HG03520 (cell line): ENCODE results near the gene ASTN2.

ENCODE experiments used
- ATAC-seq: cut with Tn5 transposase; IDR thresholded peaks from one replicate; pipeline ENCODE4 v1.9.1; 2021; ENCODE audit warnings: mild to moderate bottlenecking, moderate library complexity; ENCODE audit not compliant: unreplicated experiment

The ASTN2 gene

DNA sequence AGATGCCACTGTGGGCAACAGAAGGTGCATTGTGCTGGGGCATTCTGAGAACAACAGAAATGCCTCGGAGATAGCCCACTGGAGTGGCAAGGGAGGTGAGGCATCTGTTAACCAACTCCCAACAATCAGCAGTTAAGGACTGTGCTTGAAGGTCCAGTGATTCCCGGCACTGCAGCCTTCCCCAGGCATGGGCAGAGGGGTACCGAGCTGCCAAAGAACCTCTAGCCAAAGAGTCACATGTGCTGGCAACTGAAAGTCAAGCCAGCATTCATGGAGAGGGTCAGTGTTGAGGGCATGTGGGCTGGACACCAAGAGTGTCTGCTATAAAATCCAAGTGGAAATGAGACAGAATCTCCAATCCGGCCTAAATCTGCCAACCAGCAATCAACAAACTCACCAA, 149.6 kb downstream of the ASTN2 start:
- ATAC-seq, result no peak

DNA sequence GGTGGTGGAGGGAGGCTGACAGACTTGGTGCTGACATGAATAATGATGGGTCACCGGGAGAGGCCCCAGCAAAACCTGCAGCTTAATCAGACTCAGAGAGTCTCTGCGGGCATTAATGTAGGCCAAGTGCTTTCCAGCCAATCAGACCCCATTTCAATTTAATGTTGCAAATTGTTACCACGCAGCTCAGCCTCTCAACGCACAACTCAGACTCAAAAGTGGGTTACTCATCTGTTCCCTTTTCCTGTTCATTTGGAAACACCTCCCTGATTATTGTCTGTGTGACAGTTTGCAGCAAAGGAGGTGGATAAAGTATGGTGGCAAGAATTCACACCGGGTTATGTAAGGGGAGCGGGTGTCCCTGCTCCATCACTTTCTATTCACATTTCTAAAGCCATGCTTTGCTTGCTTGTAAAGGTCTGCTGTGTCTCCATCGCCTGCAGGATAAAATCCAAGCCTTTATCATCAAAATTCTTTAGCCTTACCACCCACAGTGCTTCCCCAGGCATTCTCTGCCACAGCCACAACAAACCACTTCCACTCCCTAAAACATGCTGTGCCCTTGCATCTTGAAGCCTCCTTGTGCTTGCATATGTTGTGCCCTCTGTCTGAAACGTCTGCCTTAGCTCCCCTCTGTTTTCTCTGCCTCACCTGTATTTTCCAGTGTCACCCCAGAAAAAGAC, 156.5 kb downstream of the ASTN2 start:
- ATAC-seq, result no peak

DNA sequence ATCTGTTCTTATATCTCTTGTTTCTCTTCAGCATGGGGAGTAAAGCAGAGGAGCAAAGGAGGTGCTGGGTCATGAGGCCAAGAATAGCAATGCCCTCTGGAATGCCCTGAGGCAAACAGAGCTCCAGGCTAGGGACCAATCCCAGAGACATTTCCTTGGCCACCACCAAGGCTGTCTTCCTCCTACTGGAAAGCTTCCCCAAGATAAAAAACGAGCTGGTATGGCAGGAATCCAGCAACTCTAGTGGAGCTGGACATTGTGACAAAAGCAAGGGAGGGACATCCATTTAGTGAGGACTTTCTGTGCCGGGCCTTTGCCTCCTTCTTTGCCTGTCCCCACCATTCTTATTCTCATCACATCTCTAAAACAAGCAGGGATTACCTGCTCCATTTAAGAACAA, 161.6 kb downstream of the ASTN2 start:
- no peak for ATAC-seq

DNA sequence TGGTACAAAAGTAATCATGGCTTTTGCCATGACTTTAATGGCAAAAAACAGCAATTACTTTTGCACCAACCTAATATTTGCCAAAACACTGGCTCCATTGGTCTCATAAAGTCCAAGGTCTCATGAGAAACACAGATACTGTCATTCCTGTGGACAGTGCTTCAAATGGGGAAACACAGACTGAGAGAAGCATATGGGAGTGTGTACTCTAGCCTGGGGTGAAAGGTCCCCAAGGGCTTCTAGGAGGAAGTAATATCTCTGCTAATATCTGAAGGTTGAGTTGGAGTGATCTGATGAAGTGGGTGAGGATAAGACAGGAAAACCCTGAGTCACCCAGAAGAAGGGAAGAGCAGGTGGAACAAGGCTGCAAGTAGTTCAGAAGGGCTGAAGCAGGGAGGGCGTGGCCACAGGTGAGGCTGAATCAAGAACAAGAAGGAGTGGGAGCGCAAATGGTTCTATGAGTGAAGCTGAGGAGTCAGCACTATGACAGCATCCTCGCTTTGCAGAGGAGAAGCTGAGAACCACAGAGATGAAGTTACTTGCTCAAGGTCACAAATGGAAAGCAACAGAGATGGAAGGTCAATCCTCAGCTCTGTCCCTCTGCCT, 164.1 kb downstream of the ASTN2 start:
- no peak for ATAC-seq

DNA sequence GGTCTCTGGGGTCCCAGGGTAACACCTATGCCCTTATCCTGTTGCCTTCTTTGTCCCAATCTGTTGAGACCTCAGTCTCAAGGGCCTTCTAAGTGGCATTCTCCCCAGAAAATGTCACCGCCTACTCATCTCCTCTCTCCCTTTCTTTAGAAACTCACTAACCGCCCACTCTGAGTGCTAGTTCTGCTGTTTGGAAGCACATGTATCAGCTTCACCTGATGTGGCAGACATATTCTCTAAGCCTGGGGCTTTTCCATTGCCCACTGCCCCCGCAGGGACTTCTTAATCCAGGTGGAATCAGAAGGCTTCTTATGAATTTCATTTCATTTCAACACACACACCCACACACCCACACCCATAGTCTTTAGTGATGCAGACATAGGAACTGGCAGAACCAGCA, 165.1 kb downstream of the ASTN2 start:
- ATAC-seq, result no peak

DNA sequence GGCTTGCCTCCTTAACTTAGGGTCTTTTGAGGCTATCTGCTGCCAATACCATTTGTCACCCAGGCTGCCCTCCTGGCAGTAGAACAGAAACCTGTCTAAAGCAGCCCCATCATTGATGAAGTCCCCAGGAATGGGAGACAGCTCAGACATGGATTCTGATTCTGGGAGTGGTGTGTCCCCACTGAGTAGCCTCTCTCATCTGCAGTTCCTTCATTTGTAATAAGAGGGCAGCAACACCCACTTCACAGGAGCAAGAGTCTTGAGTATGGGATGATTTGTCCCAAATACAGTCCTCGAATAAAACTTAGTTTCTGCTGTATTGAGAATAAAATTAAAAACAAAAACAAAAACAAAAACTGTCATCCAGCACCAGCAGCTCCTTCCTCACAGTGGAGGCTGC, 167.6 kb downstream of the ASTN2 start:
- no peak for ATAC-seq

DNA sequence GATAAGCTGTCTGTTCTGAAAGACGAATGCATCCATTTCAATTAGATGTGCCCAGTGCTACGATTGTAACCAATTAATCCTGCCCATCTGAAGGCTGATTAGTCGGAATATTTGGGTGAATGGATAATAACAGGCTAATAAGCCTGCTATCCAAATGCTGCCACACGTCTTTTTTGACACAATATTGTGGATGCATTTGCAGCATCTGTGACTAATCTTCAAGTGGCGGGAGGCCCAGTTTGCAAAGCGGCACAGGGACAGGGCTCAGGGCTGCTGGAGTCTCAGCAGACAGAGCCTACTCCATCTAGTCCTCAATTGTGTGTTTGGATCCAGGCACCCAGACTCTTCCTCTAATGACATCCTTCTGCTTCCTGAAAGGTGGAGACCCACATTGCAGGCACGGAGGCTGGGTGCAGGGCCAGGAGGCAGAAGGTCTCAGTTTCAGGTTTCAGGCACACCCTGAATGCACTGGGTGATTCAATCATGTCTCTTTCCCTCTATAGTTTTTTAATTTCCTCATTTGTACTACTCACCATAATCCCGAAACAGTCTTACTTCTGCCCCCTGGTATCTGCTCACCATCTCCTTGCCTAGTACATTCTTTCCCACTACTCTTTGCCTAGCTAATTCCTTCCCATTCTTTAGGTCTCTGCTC, 169.6 kb downstream of the ASTN2 start:
- no peak for ATAC-seq

DNA sequence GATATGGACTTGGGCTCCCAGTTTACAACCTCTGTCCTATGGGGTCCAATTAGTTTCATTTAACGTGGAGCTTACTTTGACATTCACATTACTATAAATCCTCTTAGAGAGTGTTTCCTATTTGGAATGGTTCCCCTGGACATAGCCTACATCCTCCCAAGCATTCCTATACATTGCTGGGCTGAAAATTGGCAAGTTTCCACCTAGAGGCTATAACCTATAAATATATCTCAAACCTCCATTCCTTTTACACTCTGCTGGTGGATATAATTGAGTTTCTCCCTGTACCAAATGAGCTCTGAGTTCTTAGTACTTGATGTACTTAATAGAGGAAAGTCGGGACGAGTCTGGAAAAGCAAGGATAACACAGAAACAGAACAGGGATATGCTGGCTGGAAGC, 172.8 kb downstream of the ASTN2 start:
- no peak for ATAC-seq

DNA sequence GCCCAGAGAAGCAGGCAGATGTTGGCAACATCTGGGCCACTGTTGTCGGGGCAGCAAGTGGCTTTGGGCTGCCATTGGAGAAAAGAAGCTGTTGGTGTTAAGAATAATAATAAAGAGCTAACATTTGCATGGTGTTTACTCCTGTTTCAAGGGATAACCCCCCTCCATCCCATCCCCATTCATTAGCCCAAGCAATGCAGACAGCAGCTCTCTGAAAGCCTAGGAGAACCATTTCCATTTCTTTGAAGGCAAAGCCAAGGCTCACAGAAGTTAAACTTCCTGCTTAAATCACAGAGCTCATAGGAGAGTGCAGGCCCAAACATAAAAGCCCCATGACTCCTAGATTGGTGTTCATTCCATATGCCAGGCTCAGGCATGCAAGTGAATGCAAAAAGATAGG, 175.4 kb downstream of the ASTN2 start:
- ATAC-seq, result no peak

DNA sequence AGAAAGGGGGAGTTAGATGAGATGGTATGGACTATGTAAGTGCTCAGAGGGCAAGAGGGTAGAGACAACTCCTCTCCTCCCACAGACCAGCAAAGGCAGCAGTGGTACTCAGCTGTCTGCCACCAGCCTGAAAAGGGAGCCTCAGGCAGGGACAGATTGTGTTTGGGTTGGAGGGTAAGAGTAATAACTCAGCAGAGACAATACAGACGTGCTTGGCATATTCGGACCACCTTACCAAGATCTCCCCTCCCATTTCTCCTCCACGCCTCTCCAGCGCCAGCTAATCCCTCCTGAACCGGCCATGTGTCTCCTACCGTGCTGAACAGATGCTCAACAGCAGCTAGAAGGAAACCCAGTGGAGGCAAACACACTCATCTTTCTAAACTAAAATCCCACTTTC, 180.8 kb downstream of the ASTN2 start:
- ATAC-seq, result no peak

DNA sequence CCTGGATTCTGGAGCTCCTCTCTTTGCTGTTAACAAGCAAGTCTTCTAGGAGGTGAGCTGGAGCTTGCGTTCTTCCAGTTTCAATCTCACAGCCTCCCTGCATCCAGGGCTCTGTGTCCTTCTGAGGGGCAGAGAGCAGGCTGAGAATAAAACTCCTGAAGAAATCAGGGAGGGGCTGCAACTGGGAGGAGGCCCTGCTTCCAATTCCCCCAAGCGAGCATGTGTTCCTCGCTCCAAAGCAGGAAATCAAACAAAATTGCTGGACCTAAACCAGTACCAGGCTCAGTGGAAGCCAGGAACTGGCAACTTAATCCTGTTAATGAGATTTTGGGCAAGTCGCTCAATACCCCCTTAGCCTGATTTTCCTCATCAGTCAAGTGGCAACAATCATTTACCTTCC, 181.8 kb downstream of the ASTN2 start:
- no peak for ATAC-seq

DNA sequence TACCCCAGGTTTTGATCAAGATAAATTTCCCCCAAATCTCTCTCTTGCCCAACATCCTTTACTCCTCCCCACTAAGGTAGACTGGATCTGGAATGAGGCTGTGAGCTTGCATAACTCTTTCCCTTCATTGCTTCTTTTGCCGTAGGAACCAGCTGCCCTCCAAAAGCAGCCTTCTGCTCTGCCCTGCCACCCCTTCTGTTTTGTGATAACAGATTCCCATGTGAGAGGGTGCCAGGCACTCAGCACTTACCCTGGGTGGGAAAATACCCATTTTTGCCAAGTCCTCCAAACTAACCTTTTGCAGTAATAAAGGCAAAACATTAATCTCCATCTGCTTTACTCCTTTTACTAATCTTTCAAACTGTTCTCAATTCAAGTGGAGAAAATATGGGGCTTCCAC, 182.6 kb downstream of the ASTN2 start:
- ATAC-seq, result no peak

DNA sequence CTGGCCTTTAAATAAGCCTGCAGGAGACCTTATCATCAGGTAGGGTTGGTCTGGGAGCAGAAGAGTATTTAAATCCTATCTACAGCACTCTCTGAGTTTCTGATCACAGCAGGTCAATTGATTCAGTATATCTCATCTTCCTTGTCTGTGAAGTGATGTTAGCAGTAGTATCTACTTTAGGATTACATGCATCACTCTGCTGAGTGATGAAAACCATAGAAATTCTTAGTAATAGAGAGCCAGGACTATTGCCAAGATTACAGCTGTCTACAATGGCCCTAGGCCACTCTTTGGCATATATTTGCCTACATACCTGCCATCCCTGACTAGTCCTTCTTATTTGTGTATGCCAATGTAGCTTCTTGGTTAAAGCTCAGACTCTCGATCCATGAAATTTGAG, 183.8 kb downstream of the ASTN2 start:
- ATAC-seq, result no peak

DNA sequence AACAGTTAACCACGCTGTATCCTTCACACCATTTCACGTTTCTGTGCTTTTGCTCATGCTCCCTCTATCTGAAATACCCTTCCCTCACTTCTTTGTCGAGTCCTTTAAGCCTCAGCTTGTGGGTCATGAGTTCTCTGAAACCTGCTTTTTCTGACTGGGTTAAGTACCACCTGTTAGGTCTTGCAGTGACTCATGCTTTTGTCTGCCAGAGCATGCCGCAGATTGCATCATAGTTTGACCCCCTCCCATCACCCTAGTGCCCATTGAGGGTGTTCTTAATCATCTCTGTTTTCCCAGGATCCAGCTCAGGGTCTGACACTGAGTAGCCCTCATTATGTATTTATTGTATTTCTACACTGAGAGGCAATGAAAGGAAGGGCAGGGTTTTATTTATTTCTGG, 190.2 kb downstream of the ASTN2 start:
- no peak for ATAC-seq

DNA sequence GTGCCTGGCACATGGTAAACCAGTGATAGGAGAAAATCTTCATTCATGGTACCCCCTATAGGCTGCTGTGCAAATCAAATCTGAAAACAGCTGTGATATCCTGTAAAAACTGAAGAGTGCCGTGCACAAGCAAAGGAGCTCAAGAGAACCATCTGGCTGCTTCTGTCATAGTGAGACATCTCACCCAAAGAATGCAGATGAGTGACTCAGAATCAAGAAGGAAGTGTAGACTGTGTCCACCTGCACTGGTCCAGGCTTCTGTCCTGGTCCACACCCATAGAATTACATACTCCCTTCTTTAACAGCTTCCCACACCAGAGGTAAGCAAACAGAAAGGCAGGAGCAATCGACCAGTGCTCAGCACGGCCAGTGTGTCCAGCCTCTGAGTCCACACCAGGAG, 195.9 kb downstream of the ASTN2 start:
- ATAC-seq, result no peak

DNA sequence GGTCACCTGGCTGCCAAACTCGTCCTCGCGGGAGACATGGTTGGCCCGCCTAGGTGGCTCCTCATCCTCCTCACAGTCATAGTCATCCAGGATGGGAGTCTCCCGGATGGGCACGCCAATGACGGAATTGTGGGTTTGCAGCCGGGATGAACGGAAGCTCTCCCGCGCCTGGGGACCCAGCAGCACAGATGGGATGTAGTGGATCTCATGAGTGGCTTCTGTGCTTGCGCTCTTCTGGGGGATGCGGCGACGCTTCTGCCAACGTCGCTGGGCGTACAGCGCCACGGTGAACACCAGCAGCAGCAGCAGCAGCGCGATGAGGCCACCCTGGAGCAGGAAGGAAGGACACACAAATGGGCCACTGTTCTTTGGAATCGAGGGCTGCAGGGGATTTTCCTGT, 200.4 kb downstream of the ASTN2 start:
- no peak for ATAC-seq

DNA sequence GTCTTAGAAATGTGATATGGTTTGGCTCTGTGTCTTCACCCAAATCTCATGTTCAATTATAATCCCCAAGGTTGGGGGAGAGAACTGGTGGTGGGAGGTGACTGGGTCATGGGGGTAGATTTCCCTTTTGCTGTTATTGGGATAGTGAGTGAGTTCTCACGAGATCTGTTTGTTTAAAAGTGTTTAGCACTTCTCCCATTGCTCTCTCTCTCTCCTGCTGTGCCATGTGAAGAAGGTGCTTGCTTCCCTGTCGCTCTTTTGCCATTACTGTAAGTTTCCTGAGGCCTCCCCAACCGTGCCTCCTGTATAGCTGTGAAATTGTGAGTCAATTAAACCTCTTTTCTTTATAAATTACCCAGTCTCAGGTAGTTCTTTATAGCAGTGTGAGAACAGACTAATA, 203.6 kb downstream of the ASTN2 start:
- ATAC-seq, result no peak

DNA sequence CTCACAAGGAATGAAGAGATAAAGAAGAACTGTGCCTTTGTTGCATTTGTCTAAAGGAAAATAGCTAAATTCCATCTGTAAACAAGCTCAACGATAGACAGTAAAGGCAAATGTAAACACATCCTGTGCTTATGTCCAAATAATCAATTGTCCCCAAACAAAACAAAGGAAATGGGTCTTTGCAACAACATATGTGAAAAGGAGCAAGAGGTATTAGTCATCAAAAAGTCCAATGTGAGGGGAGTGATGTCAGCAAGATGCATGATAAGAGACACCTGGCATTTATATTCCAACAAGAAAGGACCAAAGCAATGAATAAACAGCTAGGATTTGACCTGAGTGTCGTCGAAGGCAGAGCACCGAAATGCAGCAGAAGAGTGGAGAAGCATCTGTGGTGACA, 209.1 kb downstream of the ASTN2 start:
- no peak for ATAC-seq

DNA sequence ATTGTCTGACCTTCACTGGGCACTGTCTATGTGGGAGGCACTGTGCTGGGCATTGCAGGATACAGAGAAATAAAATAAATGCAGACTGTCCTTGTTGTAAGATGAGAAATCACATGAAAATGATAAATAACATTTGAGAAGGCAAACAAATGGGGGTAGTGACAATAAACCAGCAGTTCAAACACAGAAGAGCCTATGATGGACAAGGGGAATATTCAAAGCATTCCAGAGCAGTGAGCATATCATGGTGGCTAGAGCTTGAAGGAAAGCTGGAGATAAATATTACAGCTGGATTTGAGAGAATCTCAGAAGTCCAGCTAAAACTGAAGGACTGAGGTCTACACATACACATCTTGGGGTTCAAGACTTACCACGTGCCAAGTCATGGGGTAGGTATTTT, 209.9 kb downstream of the ASTN2 start:
- ATAC-seq, result no peak

DNA sequence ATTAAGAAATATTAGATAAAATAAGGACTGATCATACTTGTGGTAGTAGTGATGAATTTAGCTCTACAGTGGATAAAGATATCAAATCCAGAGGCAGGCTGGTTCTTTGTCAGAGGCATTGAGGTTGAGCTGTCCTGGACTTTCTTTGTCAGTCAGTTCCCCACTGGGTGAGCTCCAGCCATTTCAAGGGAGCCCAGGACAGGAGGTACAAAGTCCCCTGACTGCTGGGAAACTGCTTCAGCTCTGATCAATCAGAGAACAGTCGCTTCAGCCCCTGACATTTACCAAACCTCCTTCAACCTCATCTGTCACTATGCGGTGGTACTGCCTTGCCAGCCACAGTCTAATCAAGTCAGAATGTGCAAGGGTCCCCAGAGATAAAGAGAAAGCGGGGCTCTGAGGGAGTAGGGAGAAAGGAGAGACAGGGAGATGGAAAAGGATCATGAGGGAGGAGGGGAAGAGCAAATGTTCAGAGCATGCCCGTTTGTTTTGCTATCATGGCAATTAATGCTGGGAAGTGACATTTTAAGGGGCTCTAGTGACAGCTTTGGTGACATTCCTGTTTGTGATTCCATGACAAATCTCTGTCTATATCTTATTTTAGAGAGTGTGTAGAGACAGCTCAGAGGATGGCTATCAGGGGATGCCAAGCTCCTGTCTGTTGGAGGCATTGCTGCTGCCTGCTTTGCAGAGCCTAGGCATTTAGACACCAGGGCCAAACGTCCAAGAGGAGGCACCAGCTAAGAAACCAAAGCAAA, 223.2 kb downstream of the ASTN2 start:
- ATAC-seq, result no peak

DNA sequence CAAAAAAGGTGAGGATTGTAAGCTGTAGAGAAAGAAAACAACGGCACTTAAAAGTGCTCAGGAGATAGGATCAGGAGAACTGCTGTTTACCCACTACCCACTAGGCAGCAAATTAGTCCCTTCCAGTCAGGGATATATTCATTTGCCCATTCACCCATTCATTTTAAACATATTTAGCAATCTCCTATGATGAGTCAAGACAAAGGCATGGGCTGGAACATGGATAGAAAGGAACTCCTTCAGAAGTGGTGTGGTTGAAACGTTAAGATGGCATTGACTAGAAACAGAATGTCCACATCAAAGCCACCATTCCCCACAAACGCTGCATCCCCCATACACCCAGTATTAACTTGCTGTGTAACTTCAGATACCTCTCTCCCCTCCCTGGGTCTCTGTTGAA, 225.7 kb downstream of the ASTN2 start:
- ATAC-seq, result no peak

DNA sequence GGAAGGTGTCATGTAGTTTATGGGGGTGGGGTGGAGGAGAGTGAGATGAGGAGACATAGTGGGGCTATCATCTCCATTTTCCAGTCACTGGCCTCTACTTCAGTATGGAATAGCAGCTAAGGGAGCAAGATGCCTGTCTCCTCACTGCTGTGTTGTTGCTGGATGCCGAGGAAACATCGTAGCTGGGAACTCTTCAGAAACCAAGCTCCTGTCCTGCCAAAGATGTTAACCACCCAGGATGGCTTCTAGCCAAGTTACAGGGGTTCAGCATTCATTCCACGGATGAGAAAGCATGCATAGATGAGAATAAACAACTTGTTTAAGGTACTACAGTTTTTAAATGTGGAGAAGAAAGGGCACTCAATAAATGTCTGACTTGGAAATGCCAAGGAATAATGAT, 226.5 kb downstream of the ASTN2 start:
- ATAC-seq, result no peak
